ENCODE data around the gene SVIL.
"Not testable (repeated sequence)": the region's sequence is repeated elsewhere in the genome, so short reads cannot be mapped to it uniquely, and the experiment has no call there.

The SVIL gene

DNA sequence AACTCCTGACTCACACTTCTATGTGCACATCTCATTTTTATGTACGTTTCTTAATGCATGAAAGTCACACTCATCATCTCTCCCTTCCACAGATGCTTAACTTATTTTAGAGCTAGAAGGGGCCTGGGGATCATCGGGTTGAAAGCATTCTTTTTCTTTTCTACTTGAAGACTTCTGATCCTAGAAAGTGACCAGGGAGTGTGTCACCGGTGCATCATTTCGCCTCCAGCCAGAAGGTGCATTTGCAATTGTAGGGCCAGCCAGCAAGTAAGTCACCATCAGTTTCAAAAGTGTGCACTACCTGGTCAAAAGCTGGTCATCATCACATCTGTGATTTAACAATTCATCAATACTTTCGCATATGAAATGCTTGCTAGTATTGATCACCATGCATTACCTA, 123.0 kb downstream of the SVIL start:
- not testable (repeated sequence) for DNase-seq

DNA sequence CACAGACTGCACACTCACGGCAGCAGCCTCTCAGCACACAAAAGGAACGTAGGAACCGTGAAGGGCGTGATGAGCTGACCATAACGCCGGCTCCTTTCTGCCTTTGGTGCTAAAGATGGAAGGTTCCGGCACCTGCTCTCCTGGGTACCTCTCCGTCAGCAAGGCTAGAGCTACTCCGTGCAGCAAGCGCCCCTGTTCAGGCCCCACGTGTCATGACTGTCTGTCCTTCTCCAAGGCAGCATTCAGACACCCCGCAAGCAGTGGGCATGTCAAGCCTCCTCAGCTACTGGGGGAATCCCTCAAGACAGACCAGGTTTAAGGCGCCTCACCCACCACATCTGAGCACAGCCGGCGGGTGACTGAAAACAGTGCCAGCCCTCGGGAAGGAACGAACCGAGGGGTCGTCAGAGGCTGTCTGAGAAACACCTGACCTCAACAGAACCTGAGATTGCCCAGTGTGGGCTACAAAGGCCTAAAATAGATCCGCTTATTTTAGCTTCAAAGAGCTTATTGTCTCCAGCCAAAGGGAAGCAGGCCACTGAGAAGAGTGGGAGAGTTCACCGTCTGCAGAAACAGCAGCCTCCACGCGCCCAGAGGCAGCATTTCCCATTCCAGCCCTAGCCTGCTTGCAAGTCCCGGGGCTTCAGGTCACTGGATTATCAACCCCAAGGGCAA, 124.2 kb downstream of the SVIL start:
- not testable (repeated sequence) for DNase-seq

GRCh38 chr10:29508554-29509244, 126.1 kb downstream of the SVIL start:
- no peak for DNase-seq

GRCh38 chr10:29507750-29508149, 127.0 kb downstream of the SVIL start:
- DNase-seq = not testable (repeated sequence)

DNA sequence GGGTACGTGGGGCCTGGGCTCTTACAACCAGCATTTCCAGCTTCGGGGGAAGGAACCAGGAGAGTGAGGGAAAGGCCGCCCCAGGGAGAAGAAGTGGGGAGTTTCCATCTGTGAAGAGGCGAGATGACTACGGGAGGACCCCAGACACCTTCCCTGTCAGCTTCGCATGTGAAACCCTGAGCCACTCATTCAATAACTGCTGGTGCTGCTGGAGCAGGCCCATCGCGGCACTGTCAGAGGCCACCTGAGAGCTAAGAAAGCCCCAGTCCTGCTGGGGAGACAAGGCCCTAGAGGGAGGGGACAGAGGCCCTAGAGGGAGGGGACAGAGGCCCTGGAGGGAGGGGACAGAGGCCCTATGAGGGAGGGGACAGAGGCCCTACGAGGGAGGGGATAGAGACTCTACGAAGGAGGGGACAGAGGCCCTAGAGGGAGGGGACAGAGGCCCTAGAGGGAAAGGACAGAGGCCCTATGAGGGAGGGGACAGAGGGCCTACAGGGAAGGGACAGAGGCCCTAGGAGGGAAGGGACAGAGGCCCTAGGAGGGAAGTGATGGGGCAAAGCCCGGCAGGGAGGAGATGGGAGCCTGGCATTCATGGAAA, 128.3 kb downstream of the SVIL start:
- not testable (repeated sequence) for DNase-seq

GRCh38 chr10:29502351-29502750, 132.4 kb downstream of the SVIL start:
- no peak for DNase-seq

GRCh38 chr10:29501692-29502091, 133.1 kb downstream of the SVIL start:
- no peak for DNase-seq

GRCh38 chr10:29499993-29500537, 134.7 kb downstream of the SVIL start:
- DNase-seq = no peak

- peak; percentile 42 for DNase-seq
These were observed 138.2 kb downstream of the SVIL start for GRCh38 chr10:29496341-29497162.

DNA sequence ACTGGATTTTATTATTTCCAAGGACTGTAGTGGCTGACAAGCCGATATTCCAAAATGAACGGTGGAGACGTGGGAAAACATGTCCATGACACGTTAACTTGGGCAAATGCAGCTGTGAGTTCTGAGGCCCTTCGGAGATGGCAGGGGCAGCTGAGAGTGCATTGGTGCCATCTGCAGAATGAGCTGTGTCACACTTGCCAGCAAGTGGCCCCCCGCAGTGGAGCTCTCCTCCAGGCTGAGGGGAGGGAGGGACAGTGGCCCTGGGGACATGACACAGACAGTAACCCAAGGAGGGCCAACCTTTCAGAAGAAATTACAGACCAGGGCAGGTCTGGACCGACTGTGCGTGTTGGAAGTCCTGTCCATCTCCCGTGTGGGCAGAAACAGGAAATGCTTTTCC, 139.4 kb downstream of the SVIL start:
- no peak for DNase-seq

GRCh38 chr10:29493697-29494096, 141.1 kb downstream of the SVIL start:
- no peak for DNase-seq

DNA sequence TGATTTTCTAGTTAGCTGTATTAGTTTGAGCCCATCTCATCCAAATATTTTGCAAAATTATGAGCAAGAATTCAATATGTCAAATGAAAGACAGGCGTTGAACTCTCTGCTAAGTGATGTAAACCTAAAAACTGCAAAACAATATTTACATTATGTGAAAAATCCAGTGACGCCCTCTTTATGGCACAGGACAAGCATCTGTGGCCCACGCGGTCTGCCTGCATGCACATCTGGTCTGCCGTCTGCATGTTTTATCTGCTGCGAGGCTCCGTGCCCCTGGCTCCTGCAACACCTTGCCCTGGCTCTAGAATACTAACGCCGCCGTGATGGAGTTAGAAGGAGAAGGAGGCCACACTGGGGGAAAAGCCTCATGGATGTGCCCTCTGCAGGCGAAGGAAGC, 142.0 kb downstream of the SVIL start:
- DNase-seq = no peak

DNA sequence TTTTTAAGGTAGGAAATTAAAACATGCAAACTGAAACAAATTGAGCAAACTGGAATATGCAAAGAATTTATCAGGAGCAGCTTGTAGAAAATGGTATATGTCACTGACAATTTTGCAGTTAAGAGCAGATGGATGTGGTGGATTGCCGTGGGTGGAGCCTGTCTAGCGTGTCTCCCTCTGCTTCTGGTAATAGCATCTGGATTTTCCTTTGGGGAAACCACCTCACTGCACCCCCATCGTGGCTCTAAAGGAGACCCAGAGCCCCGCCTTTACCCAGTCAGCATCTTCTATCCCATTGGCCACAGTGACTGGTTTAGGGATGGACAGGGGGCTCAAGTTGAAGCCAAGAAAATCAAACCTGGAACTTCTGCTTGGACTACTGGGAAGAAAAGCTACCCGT, 142.9 kb downstream of the SVIL start:
- no peak for DNase-seq

GRCh38 chr10:29490781-29491280, 143.9 kb downstream of the SVIL start:
- DNase-seq = not testable (repeated sequence)

DNA sequence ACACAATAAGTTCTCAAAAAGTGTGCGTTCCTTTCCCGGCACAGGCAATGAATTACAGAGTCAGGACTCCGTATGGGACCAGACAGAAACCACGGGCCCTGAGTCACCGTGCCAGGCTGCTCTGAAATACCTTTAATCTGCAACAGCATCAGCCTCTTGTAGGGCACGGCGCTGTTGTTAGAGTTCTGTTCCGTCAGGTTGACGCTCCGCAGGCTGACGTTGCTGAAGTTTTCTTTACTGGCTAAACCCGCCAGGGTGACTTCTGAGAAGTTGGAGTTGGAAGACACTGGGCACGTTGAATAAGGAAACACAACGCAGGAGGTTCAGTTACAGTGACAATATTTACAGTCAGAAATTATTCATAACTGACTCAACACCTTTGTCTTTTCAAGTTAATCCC, 146.3 kb downstream of the SVIL start:
- not testable (repeated sequence) for DNase-seq

DNA sequence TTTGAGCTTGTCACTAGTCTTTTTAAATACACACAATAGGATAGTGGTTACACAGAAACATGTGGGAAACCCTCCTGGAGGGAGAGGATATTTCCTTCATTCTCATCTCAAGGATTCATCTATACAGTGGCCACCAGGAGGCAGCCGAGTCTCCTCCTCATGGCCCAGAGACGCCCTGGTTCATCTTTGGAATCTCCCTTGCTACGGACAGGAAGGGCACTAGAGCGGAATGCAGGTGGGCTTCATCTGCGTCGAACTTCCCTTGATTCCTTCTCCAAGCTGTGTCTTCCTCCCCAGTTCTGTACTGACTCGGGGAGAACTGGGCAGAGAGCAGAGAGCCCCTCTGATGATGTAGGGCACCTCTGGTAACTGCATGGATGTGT, 146.9 kb downstream of the SVIL start:
- not testable (repeated sequence) for DNase-seq

DNA sequence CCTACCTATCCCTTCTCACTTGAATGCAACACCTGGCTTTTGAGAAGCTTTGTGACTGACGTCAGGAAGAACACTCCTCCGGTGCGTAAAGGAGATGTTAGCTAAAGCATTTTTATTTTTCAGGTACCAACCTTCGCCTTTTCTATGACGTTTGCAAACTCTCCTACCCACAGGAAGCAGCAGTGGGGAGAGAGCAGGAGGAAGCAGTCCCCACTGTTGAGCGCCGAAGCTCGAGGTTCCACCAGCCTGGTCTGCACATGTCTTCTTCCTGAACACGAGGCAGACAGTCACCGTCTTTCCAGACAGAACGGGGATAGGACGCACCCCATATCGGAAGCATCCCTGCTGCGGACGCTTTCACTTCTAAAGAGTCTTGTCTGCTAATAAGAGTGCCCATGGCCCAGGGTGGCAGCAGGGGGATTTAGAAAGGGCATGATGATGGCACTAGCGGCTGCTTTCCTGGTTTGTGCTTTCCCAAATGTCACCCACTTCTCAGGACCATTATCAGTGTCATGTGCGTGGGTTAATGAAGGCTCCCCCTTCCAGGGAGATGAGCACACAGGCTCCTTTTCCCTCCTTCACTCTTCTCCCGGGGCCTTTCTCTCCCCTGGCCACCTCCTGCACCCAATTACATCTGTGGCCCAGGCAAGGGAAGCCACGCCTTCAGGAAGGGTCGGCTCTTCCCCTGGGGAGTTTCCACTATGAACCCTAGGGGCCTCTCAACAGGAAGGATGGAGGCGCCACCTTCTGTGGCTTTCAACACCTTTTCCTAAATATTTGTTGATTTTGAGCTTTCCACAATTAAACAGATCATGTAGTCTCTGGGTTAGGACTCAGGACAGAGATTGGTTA, 147.5 kb downstream of the SVIL start:
- DNase-seq = not testable (repeated sequence)

DNA sequence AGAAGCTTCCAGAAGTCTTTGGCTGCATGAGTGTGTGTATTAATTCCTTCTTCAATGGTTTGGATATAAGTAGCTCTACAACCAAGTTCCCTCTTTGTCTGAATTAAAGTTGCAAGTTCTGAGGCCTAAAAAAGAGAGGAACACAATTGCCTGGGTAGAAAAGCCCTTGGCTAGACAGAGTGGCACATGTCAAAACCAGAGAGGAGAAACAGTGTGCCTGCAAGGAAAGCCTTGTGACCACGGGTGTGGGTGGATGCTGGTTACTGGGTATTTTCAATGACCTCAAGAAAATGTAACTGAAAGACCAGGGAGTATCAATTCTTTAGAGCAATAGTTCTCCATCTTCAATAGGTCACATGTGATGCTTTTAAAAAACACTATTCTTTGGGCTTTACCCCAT, 148.3 kb downstream of the SVIL start:
- no peak for DNase-seq

GRCh38 chr10:29484677-29485076, 150.1 kb downstream of the SVIL start:
- not testable (repeated sequence) for DNase-seq

DNA sequence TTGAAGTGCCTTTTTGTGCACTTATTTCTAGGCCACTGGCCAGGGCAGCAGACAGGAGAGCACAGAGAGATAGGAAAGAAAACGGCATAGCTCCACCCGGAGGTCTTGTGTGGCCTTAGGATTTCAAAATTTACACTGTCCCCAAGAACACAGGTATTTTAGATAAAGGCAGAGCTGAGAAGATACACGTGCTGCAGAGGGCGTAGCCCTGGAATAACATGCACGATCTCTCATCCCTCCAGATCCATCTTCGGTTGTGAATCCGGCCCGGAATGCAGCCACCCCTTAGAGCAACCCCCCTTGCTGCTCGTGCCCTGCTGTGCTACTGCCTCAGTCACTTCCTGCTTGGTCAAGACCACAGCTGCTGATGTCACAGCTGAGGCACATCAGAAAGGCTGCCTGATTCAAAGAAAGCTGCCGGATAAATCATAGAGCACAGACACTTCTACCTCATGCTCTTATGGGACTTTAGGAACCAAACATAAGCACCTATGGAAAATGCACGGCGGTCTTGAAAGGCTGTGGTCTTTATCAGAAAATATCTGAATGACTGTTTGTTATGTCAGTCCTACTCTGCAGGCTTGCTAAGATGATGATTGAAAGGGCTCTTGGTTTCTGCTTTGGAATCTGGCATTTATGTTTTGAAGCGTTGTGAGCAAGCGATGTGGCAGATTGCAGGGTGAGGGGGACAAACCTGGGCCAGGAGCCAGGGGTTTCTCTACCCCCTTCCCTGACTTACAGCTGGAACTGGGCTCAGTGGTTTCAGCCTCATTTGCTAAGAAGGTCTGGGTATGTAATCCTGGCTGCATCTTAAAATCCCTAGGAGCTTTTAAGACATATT, 152.0 kb downstream of the SVIL start:
- no peak for DNase-seq

GRCh38 chr10:29481906-29482440, 152.8 kb downstream of the SVIL start:
- DNase-seq = no peak
